ENCODE measurements around the gene RAB7B.

DNA sequence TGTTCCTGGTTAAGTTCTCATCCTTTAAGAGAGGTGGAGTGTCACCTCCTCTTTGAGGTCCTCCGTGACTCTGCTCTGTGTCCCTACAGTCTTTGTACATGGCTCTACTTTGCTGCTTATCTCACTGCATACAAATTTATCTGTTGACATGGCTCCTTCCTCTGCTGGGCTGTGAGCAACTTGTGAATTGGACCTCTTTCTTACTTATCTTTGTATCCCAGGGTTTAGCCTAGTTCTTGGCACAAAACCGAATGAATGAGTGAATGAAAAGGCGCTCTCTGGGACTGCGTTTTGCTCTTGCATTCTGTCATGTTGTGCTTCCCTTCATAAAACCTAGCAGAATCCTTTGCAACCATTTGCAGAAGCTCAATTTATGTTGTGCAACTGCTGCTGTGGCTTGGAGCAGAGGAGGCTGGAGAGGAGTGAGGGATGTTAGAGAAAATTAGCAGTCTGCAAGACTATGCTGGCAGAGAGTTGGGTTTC lies 72.4 kb downstream of the RAB7B start:
- TF ChIP-seq POLR2A (IDR thresholded peaks at IDR 0.05; ENCODE audit: low read length) (no peak), GATA1 (IDR thresholded peaks at IDR 0.05; ENCODE audit: low read depth, low read length) (no peak)
